ENCODE results near the gene EDN2.

DNA sequence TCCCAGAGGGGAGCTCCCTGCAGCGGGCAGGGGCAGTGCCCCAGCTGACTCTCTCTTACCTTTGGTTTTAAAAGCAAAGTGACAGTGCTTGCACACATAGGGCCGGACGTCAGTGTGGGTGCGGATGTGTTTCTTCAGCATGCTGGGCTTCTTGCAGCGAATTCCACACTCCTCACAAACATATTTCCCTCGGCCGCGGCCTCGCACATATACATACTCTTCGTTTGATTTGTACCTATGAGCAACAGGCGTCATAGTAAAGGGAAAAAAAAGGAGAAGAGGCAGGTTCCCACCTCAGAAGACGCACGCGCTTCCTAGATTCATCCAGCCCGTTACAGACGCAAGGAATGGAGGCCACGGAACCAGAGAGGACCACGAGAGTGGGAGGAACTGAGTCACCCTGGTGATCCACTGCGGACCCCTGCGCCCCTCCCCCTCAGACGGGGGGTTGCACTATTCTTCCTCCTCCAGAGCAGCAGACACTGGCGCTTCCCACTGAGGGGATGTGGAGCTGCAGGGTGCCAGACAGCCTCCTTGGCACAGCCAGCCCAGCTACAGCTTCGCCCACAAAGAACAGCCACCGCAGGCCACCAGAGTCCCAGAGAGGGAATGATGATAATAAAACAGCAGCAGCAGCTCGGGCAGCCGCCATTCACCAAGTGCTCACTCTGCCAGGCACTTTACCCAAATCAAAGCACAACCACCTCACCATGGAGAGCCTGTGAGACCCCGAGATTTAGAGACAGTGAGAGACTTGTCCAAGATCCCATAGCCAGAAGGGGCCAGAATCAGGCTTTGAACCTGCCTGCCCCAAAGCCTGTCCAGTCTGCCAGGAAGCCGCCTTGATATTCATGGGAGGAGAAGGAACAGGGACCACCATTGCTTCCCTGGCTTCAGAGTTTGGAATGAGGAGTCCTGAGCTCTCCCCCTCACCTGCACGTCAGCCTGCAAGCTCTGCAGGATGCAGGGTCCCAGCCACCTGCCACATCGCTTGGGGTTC lies 40.5 kb upstream of the EDN2 start:
- TF ChIP-seq CTCF (IDR thresholded peaks at IDR 0.05) = no peak
- TF ChIP-seq EZH2 (IDR thresholded peaks at IDR 0.05; ENCODE audit: borderline replicate concordance, insufficient read depth, low read depth, low read length, poor library complexity, severe bottlenecking) = no peak

Measured in B cell (primary cell).